Measurements from ENCODE around the gene RCAN2.
"Not testable (repeated sequence)": the region's sequence is repeated elsewhere in the genome, so short reads cannot be mapped to it uniquely, and the experiment has no call there.

The RCAN2 gene

DNA sequence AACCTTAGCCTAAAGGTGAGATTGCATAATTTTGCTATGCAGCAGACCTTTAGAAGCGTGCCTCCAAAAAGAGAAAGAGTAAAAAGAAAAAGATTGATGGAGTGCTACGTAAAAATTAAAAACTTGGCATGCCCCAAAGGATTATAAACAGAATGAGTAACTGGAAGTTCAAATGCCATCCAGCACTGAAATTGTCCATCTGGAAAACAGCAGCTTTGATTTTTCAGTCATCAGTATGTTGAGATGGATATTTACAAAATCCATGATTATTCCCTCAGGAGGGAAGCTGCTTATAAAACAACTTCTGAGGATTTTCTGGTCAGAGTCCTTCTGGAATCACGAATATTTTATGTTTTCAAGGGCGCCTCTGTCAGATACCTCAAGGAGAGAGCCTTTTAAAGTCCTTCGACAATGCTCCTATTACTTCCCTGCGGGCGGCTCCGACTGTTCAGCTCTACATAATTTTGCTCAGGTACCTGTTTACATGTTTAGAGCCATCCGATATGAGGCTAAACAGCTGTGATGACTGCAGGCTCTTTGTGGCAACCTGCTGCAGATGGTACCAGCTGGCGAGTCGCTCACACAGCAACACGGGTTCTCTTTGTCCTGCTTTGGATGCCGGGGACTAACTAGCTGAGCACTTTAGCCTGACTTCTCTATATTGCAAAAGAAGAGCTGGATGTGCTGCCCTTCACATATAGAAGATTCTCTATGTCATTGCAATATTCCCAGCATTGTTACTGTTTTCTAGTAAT, 83.3 kb downstream of the RCAN2 start:
- no peak for ATAC-seq
- no peak for TF ChIP-seq ARNTL (CRISPR knock-in tag; IDR thresholded peaks at IDR 0.05; ENCODE audit: borderline replicate concordance, low read depth)
- TF ChIP-seq CSDC2 (CRISPR knock-in tag; IDR thresholded peaks at IDR 0.05) = no peak
- no peak for TF ChIP-seq ZNF565 (CRISPR knock-in tag; conservative IDR thresholded peaks at IDR 0.05; ENCODE audit: low read depth)
- no peak for TF ChIP-seq GLIS3 (CRISPR knock-in tag; IDR thresholded peaks at IDR 0.05)
- TF ChIP-seq ISL1 (CRISPR knock-in tag; IDR thresholded peaks at IDR 0.05) = no peak
- no peak for TF ChIP-seq ZFP3 (CRISPR knock-in tag; IDR thresholded peaks at IDR 0.05)
- TF ChIP-seq, protein P1, sequence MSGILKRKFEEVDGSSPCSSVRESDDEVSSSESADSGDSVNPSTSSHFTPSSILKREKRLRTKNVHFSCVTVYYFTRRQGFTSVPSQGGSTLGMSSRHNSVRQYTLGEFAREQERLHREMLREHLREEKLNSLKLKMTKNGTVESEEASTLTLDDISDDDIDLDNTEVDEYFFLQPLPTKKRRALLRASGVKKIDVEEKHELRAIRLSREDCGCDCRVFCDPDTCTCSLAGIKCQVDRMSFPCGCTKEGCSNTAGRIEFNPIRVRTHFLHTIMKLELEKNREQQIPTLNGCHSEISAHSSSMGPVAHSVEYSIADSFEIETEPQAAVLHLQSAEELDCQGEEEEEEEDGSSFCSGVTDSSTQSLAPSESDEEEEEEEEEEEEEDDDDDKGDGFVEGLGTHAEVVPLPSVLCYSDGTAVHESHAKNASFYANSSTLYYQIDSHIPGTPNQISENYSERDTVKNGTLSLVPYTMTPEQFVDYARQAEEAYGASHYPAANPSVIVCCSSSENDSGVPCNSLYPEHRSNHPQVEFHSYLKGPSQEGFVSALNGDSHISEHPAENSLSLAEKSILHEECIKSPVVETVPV (CRISPR knock-in tag; IDR thresholded peaks at IDR 0.05) = no peak
- no peak for TF ChIP-seq SNAI2 (CRISPR knock-in tag; IDR thresholded peaks at IDR 0.05)
- TF ChIP-seq BACH2 (CRISPR knock-in tag; IDR thresholded peaks at IDR 0.05; ENCODE audit: borderline replicate concordance) = no peak
- TF ChIP-seq, protein P2, sequence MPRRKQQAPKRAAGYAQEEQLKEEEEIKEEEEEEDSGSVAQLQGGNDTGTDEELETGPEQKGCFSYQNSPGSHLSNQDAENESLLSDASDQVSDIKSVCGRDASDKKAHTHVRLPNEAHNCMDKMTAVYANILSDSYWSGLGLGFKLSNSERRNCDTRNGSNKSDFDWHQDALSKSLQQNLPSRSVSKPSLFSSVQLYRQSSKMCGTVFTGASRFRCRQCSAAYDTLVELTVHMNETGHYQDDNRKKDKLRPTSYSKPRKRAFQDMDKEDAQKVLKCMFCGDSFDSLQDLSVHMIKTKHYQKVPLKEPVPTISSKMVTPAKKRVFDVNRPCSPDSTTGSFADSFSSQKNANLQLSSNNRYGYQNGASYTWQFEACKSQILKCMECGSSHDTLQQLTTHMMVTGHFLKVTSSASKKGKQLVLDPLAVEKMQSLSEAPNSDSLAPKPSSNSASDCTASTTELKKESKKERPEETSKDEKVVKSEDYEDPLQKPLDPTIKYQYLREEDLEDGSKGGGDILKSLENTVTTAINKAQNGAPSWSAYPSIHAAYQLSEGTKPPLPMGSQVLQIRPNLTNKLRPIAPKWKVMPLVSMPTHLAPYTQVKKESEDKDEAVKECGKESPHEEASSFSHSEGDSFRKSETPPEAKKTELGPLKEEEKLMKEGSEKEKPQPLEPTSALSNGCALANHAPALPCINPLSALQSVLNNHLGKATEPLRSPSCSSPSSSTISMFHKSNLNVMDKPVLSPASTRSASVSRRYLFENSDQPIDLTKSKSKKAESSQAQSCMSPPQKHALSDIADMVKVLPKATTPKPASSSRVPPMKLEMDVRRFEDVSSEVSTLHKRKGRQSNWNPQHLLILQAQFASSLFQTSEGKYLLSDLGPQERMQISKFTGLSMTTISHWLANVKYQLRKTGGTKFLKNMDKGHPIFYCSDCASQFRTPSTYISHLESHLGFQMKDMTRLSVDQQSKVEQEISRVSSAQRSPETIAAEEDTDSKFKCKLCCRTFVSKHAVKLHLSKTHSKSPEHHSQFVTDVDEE (CRISPR knock-in tag; IDR thresholded peaks at IDR 0.05) = no peak
- no peak for TF ChIP-seq ZFP30 (CRISPR knock-in tag; IDR thresholded peaks at IDR 0.05)

DNA sequence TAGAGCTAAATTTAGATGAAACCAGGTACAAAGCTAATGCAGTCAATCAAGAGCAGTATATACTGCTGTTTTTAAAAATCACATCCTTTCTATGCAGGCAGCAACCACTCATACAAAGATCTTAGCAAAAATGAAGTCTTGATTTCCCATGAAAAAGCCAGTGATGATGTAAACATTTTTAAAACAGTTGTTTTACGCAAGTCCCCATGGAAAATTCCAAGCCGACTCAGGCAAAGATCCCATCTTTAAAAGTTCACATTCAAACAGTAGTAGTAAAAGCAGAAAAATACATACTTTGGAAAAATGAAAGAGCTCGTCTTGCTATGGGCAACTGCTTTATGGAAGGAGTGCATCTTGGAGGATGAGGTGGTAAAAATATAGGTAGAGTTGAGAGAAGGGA, 84.0 kb downstream of the RCAN2 start:
- TF ChIP-seq, protein P1 (CRISPR knock-in tag; IDR thresholded peaks at IDR 0.05) = no peak
- TF ChIP-seq ZNF8 (CRISPR knock-in tag; IDR thresholded peaks at IDR 0.05) (no peak), OSR1 (CRISPR knock-in tag; IDR thresholded peaks at IDR 0.05) (no peak), ESRRG (CRISPR knock-in tag; IDR thresholded peaks at IDR 0.05) (no peak), GLIS3 (CRISPR knock-in tag; IDR thresholded peaks at IDR 0.05) (no peak), RARB (CRISPR knock-in tag; IDR thresholded peaks at IDR 0.05) (no peak), ISL1 (CRISPR knock-in tag; IDR thresholded peaks at IDR 0.05) (no peak), PPARA (CRISPR knock-in tag; IDR thresholded peaks at IDR 0.05; ENCODE audit: borderline replicate concordance) (no peak), ZNF565 (CRISPR knock-in tag; conservative IDR thresholded peaks at IDR 0.05; ENCODE audit: low read depth) (no peak), CSDC2 (CRISPR knock-in tag; IDR thresholded peaks at IDR 0.05) (no peak), ZC3H10 (CRISPR knock-in tag; IDR thresholded peaks at IDR 0.05) (no peak), ZFP30 (CRISPR knock-in tag; IDR thresholded peaks at IDR 0.05) (no peak), ZNF70 (CRISPR knock-in tag; IDR thresholded peaks at IDR 0.05) (no peak), ARNTL (CRISPR knock-in tag; IDR thresholded peaks at IDR 0.05; ENCODE audit: borderline replicate concordance, low read depth) (no peak), TCF4 (CRISPR knock-in tag; IDR thresholded peaks at IDR 0.05; ENCODE audit: borderline replicate concordance) (no peak), ZFP3 (CRISPR knock-in tag; IDR thresholded peaks at IDR 0.05) (no peak), TOX (CRISPR knock-in tag; IDR thresholded peaks at IDR 0.05; ENCODE audit: borderline replicate concordance) (no peak)
- TF ChIP-seq, protein P2 (CRISPR knock-in tag; IDR thresholded peaks at IDR 0.05) = no peak
- TF ChIP-seq, protein P3, sequence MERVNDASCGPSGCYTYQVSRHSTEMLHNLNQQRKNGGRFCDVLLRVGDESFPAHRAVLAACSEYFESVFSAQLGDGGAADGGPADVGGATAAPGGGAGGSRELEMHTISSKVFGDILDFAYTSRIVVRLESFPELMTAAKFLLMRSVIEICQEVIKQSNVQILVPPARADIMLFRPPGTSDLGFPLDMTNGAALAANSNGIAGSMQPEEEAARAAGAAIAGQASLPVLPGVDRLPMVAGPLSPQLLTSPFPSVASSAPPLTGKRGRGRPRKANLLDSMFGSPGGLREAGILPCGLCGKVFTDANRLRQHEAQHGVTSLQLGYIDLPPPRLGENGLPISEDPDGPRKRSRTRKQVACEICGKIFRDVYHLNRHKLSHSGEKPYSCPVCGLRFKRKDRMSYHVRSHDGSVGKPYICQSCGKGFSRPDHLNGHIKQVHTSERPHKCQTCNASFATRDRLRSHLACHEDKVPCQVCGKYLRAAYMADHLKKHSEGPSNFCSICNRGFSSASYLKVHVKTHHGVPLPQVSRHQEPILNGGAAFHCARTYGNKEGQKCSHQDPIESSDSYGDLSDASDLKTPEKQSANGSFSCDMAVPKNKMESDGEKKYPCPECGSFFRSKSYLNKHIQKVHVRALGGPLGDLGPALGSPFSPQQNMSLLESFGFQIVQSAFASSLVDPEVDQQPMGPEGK (CRISPR knock-in tag; IDR thresholded peaks at IDR 0.05; ENCODE audit: borderline replicate concordance) = no peak
- TF ChIP-seq, protein P4, sequence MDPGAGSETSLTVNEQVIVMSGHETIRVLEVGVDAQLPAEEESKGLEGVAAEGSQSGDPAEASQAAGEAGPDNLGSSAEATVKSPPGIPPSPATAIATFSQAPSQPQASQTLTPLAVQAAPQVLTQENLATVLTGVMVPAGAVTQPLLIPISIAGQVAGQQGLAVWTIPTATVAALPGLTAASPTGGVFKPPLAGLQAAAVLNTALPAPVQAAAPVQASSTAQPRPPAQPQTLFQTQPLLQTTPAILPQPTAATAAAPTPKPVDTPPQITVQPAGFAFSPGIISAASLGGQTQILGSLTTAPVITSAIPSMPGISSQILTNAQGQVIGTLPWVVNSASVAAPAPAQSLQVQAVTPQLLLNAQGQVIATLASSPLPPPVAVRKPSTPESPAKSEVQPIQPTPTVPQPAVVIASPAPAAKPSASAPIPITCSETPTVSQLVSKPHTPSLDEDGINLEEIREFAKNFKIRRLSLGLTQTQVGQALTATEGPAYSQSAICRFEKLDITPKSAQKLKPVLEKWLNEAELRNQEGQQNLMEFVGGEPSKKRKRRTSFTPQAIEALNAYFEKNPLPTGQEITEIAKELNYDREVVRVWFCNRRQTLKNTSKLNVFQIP (CRISPR knock-in tag; IDR thresholded peaks at IDR 0.05; ENCODE audit: borderline replicate concordance, low read depth) = no peak
- ATAC-seq = no peak

DNA sequence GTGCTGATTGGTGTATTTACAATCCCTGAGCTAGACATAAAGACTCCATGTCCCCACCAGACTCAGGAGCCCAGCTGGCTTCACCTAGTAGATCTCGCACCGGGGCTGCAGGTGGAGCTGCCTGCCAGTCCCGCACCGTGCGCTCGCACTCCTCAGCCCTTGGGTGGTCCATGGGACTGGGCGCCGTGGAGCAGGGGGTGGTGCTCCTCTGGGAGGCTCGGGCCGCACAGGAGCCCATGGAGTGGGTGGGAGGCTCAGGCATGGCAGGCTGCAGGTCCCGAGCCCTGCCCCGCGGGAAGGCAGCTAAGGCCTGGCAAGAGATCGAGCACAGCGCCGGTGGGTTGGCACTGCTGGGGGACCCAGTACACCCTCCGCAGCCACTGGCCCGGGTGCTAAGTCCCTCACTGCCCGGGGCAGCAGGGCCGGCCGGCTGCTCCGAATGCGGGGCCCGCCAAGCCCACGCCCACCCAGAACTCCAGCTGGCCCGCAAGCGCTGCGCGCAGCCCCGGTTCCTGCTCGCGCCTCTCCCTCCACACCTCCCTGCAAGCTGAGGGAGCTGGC, 85.5 kb downstream of the RCAN2 start:
- not testable (repeated sequence) for ATAC-seq

All from SK-N-SH treated with all-trans-retinoic acid at 6 μM for 48 hours (cell line).